Calu3 (cell line): ENCODE results near the gene HOXA9. TPM values are rescaled to one million over a fixed set of nuclear protein-coding genes. Genes with fewer than 3 reads are reported as not detected.

ENCODE experiments used
- BruUV-seq: library from RNA; stranded (reverse); fragments of 400-500 nt; replicated peaks from 2 replicates; lab custom pipeline; 2021; lab: Mats Ljungman, UMichigan
- CTCF ChIA-PET: fragments of 300-600 bp; sonication (Branson Sonifier 250); formaldehyde crosslinking; loops from one replicate; lab custom pipeline; 2022; ENCODE audit warnings: antibody characterized with exemption; lab: Charles Lee
- DNase-seq: peaks from one replicate; pipeline ENCODE4 v3.0.0; 2022
- H3K27ac Mint-ChIP-seq: one replicate; pipeline ENCODE4 v1.8.0; 2022; ENCODE audit warnings: mixed read lengths; ENCODE audit not compliant: unreplicated experiment
- H3K27me3 Mint-ChIP-seq: one replicate; pipeline ENCODE4 v1.8.0; 2022; ENCODE audit warnings: mixed read lengths; ENCODE audit not compliant: unreplicated experiment
- H3K36me3 Mint-ChIP-seq: one replicate; pipeline ENCODE4 v1.8.0; 2022; ENCODE audit warnings: mild to moderate bottlenecking, moderate library complexity, mixed read lengths; ENCODE audit not compliant: insufficient read depth, unreplicated experiment
- H3K4me1 Mint-ChIP-seq: one replicate; pipeline ENCODE4 v1.8.0; 2022; ENCODE audit warnings: mild to moderate bottlenecking, low read depth, mixed read lengths; ENCODE audit not compliant: unreplicated experiment
- H3K4me3 Mint-ChIP-seq: one replicate; pipeline ENCODE4 v1.8.0; 2022; ENCODE audit warnings: mild to moderate bottlenecking, low read depth, moderate library complexity, mixed read lengths; ENCODE audit not compliant: unreplicated experiment
- H3K9me3 Mint-ChIP-seq: one replicate; pipeline ENCODE4 v1.8.0; 2022; ENCODE audit warnings: low read depth, mixed read lengths; ENCODE audit not compliant: unreplicated experiment
- CTCF ChIP-seq: fragments of 200-600 bp; IDR thresholded peaks from one replicate; pipeline ENCODE4 v1.8.0; 2022; ENCODE audit warnings: antibody characterized with exemption; ENCODE audit not compliant: unreplicated experiment
- intact Hi-C: fragments of 100-400 bp; cut with micrococcal nuclease; formaldehyde crosslinking; loops from one replicate; pipeline ENCODE4 v1.10.0; 2022; ENCODE audit not compliant: unreplicated experiment
- total RNA-seq: library from RNA; stranded (reverse); gene quantifications from 2 replicates; pipeline ENCODE4 v1.2.3, GENCODE V29; 2022

Gene HOXA9
- total RNA-seq, 1 experiment from 2014 or later: 2.5 TPM

- Mint-ChIP-seq H3K27me3 (no peaks in the 10 kb centered on the region), H3K9me3 (no peaks in the 10 kb centered on the region), H3K36me3 (peaks cover 21% of the 10 kb centered on the region), H3K27ac (no peak overlapping the region), H3K4me1 (no peaks in the 10 kb centered on the region), H3K4me3 (no peak overlapping the region)
- TF ChIP-seq CTCF: no peak
- intact Hi-C loops: no loop called here
- no peak for DNase-seq
- no TSS peak for BruUV-seq
- CTCF ChIA-PET: interaction anchor here (1.0 kb wide), 1 partner anchor 25 kb away, joined by 8 read pairs; no protein-coding TSS in a partner anchor
Measured at GRCh38 chr7:27145165-27145913, 20.0 kb downstream of the HOXA9 start.

GRCh38 chr7:27144781-27145164 lies 20.6 kb downstream of the HOXA9 start:
- BruUV-seq: no TSS peak
- intact Hi-C loops: no loop called here
- no peaks in the 10 kb centered on the region for H3K27me3 Mint-ChIP-seq
- no peak for TF ChIP-seq CTCF
- no peak for DNase-seq
- H3K9me3 Mint-ChIP-seq: no peaks in the 10 kb centered on the region
- CTCF ChIA-PET: no interaction called here
- no peak overlapping the region for H3K27ac Mint-ChIP-seq
- no peak overlapping the region for H3K4me3 Mint-ChIP-seq
- H3K4me1 Mint-ChIP-seq: no peaks in the 10 kb centered on the region
- H3K36me3 Mint-ChIP-seq: peaks cover 16% of the 10 kb centered on the region

- Mint-ChIP-seq H3K27ac (no peak overlapping the region), H3K4me3 (no peak overlapping the region), H3K4me1 (no peaks in the 10 kb centered on the region), H3K9me3 (no peaks in the 10 kb centered on the region), H3K36me3 (peaks cover 11% of the 10 kb centered on the region), H3K27me3 (no peaks in the 10 kb centered on the region)
- peak; percentile 4 for TF ChIP-seq CTCF
- CTCF ChIA-PET: no interaction called here
- intact Hi-C loops: no loop called here
- BruUV-seq: no TSS peak
- DNase-seq: no peak
Measured at GRCh38 chr7:27143950-27144780, 21.2 kb downstream of the HOXA9 start.

- Mint-ChIP-seq H3K4me1 (no peaks in the 10 kb centered on the region), H3K27ac (no peak within 1 kb of the TSS), H3K27me3 (no peaks in the 10 kb centered on the region), H3K36me3 (peaks cover 6% of the 10 kb centered on the region), H3K9me3 (no peaks in the 10 kb centered on the region), H3K4me3 (no peak within 1 kb of the TSS)
- peak; percentile 8 for TF ChIP-seq CTCF
- CTCF ChIA-PET: no interaction called here
- intact Hi-C loops: no loop called here
- no TSS peak for BruUV-seq
- no peak for DNase-seq
Measured at GRCh38 chr7:27143023-27143949, 22.1 kb downstream of the HOXA9 start, which contains the start of gene HOXA5. TSS of gene HOXA5 (minus strand) at chr7:27143681. CDS start at chr7:27143607, 74 bp downstream.
